GM10266 (cell line): ENCODE measurements around the gene STPG3.
A peak's percentile ranks its signal among the peaks of the same experiment; 100 is the strongest.

Experiments used
- DNase-seq: peaks from one replicate; pipeline ENCODE4 v3.0.0; 2012; ENCODE audit errors: extremely low spot score
- CTCF ChIP-seq: IDR thresholded peaks from 2 replicates; pipeline ENCODE4 v1.5.1; 2012; ENCODE audit warnings: mild to moderate bottlenecking, low read depth; ENCODE audit not compliant: control insufficient read depth, insufficient read depth; ENCODE audit errors: missing control alignments

The STPG3 gene

GRCh38 chr9:137213160-137214060 lies 37.7 kb upstream of the STPG3 start:
- no peak for DNase-seq
- peak; percentile 24 for TF ChIP-seq CTCF

DNA sequence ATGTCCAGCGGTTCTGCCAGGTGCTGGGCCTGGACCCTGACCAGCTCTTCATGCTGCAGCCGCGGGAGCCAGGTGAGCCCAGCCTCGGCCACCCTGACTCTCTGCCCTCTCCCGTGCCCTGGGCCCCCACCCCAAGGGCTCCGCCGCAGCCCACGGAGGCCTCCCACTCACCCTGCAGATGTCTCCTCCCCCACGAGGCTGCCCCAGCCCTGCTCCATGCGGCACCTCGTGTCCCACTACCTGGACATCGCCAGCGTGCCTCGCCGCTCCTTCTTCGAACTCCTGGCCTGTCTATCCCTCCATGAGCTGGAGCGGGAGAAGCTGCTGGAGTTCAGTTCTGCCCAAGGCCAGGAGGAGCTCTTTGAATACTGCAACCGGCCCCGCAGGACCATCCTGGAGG lies 36.5 kb upstream of the STPG3 start:
- no peak for TF ChIP-seq CTCF
- no peak for DNase-seq

- DNase-seq: no peak
- no peak for TF ChIP-seq CTCF
These were observed 35.7 kb upstream of the STPG3 start for GRCh38 chr9:137215196-137215986.

- DNase-seq: no peak
- TF ChIP-seq CTCF: no peak
These were observed 34.7 kb upstream of the STPG3 start for GRCh38 chr9:137216188-137216965.

DNA sequence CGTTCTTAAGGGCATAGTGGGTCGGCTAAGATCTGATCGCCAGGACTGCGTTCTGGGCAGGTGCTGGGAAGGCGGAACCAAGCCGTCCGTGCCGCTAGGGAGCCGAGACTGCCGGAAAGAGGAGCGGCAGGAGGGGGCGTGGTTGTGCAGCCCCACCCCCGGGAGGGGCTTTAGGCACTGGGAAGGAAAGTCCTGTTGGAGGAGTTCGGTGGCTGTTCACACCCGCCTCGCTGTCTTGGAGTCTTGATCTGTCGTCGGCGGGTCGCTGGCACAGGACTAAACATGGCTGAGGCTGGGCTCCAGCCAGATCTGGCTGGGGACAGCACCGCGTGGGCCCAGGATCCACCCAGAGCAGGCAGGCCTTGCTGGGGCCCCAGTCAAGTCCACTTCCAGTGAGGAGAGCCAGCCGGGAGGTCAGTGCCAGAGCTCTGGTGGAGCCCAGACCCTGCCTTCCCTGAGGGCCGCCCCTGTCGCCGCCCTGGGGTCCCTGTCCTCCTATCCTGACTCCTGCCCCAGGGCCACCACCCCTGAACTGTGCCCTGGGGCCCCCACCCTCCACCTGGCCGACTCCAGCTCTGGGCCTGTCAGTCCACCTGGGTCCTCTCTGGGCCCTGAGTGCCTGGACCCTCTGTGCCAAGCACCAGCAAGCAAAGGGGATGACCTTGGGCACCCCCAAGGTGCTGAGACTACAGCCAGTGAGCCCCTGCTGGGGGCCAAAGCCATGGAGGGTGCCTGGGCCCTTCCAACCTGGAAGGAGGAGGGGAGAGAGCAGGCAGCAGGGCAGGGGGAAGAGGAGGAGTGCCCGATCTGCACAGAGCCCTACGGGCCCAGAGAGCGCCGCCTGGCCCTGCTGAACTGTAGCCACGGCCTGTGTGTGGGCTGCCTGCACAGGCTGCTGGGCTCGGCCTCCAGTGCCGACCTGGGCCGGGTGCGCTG lies 33.5 kb upstream of the STPG3 start:
- DNase-seq: no peak

More for the DNA sequence above, 33.5 kb upstream of the STPG3 start:
- no peak for TF ChIP-seq CTCF
